HEK293 (cell line): ENCODE data around the gene COX7A2L.

Experiments used
- CTCF ChIP-seq: fragments of 450-650 bp; formaldehyde crosslinking; IDR thresholded peaks from 2 replicates; pipeline ENCODE4 v1.5.1; 2016; ENCODE audit warnings: missing biosample characterization, missing genetic modification characterization
- GLIS2 ChIP-seq: fragments of 450-650 bp; formaldehyde crosslinking; IDR thresholded peaks from 2 replicates; pipeline ENCODE4 v1.5.1; 2016; ENCODE audit warnings: missing biosample characterization, missing genetic modification characterization
- ZNF274 ChIP-seq, 2 experiments: fragments of 200-500 bp in 1 of 2; fragments of 450-650 bp in 1 of 2; sonication (Bioruptor generic) in 1 of 2; formaldehyde crosslinking in 1 of 2; IDR thresholded peaks; 2 replicates each; pipeline versions ENCODE4 v1.5.1 to v1.6.1; 2014 to 2016; ENCODE audit warnings: borderline replicate concordance in 1 of 2, inconsistent platforms in 1 of 2, low read length in 1 of 2, missing biosample characterization in 1 of 2, missing genetic modification characterization in 1 of 2

GRCh38 chr2:42367835-42368234 is 6.8 kb upstream of the COX7A2L start:
- TF ChIP-seq CTCF (tag by site-specific recombination) (no peak), ZNF274 (IDR thresholded peaks at IDR 0.05; ENCODE audit: low read length) (no peak), ZNF274 (tag by site-specific recombination; IDR thresholded peaks at IDR 0.05; ENCODE audit: borderline replicate concordance) (no peak), GLIS2 (tag by site-specific recombination) (no peak)
